Subcutaneous adipose tissue (tissue), 4 donors: ENCODE measurements around the gene UROC1. TPM values are rescaled to one million over a fixed set of nuclear protein-coding genes. Genes with fewer than 3 reads are reported as not detected.

Experiments used
- total RNA-seq, 4 donors: library from RNA; depleted of rRNA; stranded (reverse); fragments of >200 nt; gene quantifications; one replicate each; pipeline ENCODE4 v1.1.0, GENCODE V29; 2016
- TF ChIP-seq, protein P1 (sequence below): fragments of 450-650 bp; IDR thresholded peaks from one replicate; pipeline ENCODE4 v1.5.1; 2016; ENCODE audit warnings: low read depth, mild to moderate bottlenecking, control low read depth, antibody characterized with exemption, moderate library complexity

UROC1 gene
- total RNA-seq, 4 donors from 2014 or later = not detected

DNA sequence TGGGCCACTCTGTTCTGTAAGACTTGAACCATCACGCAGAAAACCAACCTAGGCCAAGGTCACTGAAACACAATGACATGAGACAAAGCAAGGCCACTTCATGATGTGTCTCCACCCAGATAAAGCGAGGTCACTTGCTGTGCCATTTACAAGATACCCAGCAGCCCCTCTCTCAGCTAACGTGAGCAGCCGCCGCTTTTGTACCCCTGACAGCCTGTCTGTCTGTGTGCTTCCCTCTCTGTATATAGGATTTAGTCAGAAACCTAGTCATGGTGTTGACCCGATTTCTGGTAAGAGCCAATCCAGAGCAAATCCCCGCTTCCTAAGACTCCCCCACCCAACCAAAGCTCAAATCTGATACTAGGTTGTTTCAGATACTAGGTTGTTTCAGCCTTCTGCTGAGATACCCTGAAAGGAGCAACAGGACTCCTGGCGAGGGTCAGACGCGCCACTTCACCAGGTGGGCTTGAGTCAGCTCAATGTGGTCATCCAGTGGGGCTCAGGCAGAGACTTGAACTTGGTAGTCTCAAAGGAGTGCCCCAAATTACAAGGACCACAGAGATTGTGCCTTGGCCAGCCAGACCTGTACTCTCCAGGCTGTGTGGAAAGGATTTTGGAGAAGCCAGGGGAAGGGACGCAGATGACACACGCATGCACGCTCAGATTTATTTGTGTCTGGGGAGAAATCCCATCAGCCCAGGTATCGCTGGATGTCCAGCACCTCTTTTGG is 38.8 kb downstream of the UROC1 start:
- TF ChIP-seq, protein P1, sequence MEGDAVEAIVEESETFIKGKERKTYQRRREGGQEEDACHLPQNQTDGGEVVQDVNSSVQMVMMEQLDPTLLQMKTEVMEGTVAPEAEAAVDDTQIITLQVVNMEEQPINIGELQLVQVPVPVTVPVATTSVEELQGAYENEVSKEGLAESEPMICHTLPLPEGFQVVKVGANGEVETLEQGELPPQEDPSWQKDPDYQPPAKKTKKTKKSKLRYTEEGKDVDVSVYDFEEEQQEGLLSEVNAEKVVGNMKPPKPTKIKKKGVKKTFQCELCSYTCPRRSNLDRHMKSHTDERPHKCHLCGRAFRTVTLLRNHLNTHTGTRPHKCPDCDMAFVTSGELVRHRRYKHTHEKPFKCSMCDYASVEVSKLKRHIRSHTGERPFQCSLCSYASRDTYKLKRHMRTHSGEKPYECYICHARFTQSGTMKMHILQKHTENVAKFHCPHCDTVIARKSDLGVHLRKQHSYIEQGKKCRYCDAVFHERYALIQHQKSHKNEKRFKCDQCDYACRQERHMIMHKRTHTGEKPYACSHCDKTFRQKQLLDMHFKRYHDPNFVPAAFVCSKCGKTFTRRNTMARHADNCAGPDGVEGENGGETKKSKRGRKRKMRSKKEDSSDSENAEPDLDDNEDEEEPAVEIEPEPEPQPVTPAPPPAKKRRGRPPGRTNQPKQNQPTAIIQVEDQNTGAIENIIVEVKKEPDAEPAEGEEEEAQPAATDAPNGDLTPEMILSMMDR = no peak

DNA sequence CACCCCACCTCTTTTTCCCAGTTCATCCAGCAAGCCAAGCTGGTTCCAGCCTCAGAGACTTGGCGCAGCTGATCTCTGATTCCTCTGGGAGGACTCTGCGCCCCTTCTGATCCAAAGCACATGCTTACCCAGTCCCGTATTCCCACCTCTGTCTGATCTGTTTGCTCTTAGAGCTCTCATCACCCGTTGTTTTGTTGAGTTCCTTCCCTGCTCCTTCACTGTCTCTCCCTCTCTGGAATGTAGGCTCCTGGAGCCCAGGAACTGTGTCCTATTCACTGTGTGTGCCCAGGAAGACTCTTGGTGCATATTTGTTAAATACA is 40.6 kb downstream of the UROC1 start:
- TF ChIP-seq, protein P1 = no peak

DNA sequence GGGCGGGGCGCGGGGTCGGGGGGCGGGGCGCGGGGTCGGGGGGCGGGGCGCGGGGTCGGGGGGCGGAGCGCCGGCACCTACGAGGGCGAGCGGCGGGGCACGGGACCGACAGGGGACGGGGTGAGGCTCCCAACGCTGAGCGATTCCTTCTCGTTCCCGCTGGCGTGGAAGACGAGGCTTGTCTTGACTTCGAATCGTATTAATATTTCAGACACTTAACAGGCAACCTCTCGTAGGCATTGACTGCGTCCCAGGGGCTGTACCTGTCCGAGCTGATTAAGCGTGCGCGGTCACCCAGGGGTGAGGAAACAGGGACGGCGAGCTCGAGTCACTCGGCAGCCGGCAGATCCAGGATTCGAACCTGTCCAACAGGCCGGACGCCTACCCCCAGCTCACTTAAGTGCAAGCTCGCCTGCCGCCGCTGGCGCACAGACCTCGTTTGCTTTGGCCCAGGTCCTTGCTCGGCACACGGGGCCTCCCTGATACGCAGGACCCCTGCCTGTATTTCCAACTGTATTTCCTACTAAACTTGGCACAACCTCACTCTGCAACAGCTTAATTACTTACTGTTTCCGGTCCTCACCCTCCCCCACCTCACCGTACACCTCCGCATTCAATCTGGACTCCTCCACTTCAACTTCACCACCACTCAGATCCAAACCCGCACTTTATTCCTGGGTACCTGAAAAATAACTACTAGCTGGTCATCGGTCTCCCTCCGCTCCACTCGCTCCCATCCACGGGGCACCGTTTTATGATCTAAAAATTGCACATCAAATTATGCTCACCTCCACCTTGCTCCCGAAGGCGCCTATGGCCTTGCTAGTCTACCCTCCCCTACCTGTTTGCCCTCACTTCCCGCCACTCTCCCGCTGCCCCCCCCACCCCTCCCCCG is 41.2 kb downstream of the UROC1 start:
- TF ChIP-seq, protein P1 = no peak

DNA sequence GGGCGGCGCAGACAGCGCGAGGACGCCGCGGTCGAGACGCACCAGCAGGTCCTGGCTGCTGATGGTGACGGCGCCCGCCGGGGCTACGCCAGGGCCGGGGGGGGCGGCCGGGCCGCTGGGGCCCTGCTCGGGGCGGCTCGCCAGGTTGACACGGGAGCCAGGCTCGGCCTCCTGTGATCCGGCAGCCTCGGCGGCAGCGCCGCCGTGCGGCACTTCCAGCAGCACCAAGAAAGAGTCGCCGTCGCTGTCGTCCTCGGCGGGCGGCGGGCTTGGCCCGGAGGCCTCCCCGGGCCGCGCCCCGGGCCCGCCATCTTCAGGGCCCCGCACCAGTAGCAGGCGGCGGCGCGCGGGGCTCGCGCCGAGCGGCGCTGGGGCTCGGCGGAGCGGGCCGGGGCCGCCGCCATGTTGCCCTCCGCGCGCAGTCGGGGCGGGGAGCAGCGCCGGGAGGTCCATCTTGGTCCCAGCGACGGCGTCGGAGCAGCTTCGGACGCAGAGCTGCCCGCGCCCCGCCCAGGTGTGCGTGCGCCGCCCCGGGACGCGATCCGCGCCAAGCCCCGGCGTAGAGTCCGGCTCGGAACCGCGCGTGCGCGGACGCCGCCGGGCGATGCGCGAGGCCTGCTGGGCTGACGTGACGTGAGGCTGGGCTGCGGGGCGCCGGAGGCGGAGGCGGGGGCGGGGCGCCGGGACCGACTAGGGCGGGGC is 42.0 kb downstream of the UROC1 start, which contains the start of gene ZXDC:
Gene ZXDC (minus strand): TSS at position 479 of the 702 bp plus-strand sequence. CDS start 26 bp downstream, at position 453.
- TF ChIP-seq, protein P1 = no peak

DNA sequence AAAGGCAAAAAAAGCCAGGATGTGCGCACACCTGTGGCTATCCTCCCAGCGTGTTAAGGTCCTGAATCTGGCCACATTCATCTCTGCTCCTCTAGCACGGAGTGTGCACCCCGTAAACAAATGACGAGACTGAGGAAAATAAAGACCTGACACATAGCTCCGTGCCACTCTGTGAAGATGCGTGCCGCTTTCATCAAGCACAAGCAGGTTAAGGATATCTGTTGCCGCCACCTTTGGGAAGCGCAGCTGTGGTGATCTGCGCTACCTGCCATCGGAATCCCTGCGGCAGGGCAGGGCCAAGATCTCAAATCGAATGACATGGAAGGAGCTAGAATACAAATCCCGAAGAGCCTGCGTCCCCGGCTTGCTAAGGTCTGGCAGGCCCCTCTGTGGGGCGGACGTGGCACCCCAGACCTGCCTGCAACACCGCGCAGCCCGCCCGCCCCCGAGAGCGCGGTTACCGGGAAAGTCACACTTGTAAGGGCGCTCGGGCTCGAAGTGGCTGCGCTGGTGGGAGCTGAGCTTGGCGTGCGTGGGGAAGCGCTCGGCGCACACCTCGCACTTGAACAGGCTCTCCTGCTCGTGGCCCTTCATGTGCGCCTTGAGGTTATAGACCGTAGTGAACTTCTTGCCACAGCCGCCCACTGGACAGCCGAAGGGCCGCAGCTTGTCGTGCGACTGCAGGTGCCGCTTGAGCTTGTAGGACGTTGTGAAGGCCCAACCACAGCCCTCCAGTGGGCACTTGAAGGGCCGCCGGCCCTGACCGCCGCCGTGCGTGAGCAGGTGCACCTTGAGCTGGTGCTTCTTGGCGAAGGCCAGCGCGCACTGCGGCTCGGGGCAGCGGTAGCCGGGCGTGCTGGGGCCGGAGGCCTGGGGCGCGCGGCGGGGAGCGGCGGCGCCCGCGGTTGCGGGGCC is 42.8 kb downstream of the UROC1 start:
- TF ChIP-seq, protein P1 = no peak

DNA sequence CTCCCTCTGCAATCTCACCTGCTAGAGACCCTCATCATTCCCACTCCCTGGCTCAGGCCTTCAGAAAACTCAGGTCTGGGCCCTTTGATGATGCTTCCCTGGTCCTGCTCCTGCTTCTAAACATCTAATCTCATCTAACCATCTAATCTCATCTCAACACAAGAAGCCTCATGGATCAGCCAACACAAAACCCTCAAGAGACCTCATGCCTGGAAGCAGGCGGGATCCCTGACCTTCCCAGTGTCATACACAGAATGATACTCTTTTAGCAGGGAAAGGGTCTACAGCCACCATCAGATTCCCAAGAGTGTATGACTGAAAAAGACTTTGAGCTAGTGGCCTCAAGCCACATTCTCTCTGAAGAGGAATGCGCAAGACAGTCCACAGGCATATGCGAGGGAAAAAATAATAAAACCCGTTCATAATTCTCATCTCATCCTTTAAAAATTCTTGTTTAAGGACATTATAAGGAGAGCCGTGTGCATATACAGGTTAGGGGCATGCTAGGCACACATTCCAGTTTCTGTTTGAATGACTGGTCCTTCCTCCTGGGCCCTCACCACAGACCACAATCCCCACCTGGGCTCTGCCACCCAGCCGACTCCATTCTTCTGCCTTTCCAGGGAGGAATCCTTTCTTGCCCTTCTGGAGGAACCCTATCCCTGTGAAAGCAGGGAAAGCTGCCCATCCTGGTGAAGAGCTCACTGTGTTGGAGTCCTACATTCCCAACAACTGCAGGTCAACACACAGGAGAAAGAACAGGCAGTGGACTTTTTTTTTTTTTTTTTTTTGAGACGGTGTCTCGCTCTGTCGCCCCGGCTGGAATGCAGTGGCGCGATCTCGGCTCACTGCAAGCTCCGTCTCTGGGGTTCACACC is 44.0 kb downstream of the UROC1 start:
- TF ChIP-seq, protein P1 = no peak
